Measurements from ENCODE around the gene NSMF. TPM values are rescaled to one million over a fixed set of nuclear protein-coding genes. Genes with fewer than 3 reads are reported as not detected.
"Not testable (repeated sequence)": the region's sequence is repeated elsewhere in the genome, so short reads cannot be mapped to it uniquely, and the experiment has no call there.

Gene NSMF
- total RNA-seq, 1 donor from 2014 or later, result 51.5 TPM

- intact Hi-C loops (cut with micrococcal nuclease), result no loop called here
Observed at GRCh38 chr9:137417161-137418021, 41.7 kb downstream of the NSMF start.

- intact Hi-C loops (cut with micrococcal nuclease), result no loop called here
Observed at GRCh38 chr9:137416563-137417151, 42.5 kb downstream of the NSMF start.

- intact Hi-C loops (cut with micrococcal nuclease), result no loop called here
Observed at GRCh38 chr9:137416006-137416562, 43.0 kb downstream of the NSMF start.

- intact Hi-C loops (cut with micrococcal nuclease), result no loop called here
Observed at GRCh38 chr9:137415451-137415850, 43.7 kb downstream of the NSMF start.

GRCh38 chr9:137412431-137412830 lies 46.7 kb downstream of the NSMF start:
- intact Hi-C loops (cut with micrococcal nuclease), result no loop called here

- intact Hi-C loops (cut with micrococcal nuclease), result no loop called here
Observed at GRCh38 chr9:137411645-137412380, 47.3 kb downstream of the NSMF start.

GRCh38 chr9:137411260-137411644 lies 47.9 kb downstream of the NSMF start:
- intact Hi-C loops (cut with micrococcal nuclease), result no loop called here

- intact Hi-C loops (cut with micrococcal nuclease), result no loop called here
Observed at GRCh38 chr9:137410891-137411249, 48.3 kb downstream of the NSMF start.

GRCh38 chr9:137410236-137410890 lies 48.8 kb downstream of the NSMF start:
- intact Hi-C loops (cut with micrococcal nuclease), result not testable (repeated sequence)

GRCh38 chr9:137409515-137409914 lies 49.6 kb downstream of the NSMF start:
- intact Hi-C loops (cut with micrococcal nuclease), result no loop called here

GRCh38 chr9:137408651-137409405 lies 50.3 kb downstream of the NSMF start:
- intact Hi-C loops (cut with micrococcal nuclease), result no loop called here

GRCh38 chr9:137407590-137408300 lies 51.4 kb downstream of the NSMF start:
- intact Hi-C loops (cut with micrococcal nuclease), result loop anchor here (2.0 kb wide), 1 partner anchor 113 kb away; no protein-coding TSS in a partner anchor

GRCh38 chr9:137406876-137407589 lies 52.1 kb downstream of the NSMF start:
- intact Hi-C loops (cut with micrococcal nuclease), result loop anchor here (2.0 kb wide), 1 partner anchor 112 kb away; no protein-coding TSS in a partner anchor

GRCh38 chr9:137406085-137406760 lies 52.9 kb downstream of the NSMF start:
- intact Hi-C loops (cut with micrococcal nuclease), result loop anchor here (2.0 kb wide), 1 partner anchor 111 kb away; no protein-coding TSS in a partner anchor

- intact Hi-C loops (cut with micrococcal nuclease), result loop anchor here (2.0 kb wide), 1 partner anchor 111 kb away; no protein-coding TSS in a partner anchor
Observed at GRCh38 chr9:137405677-137406081, 53.5 kb downstream of the NSMF start.

GRCh38 chr9:137404961-137405567 lies 54.1 kb downstream of the NSMF start:
- intact Hi-C loops (cut with micrococcal nuclease), result no loop called here

GRCh38 chr9:137403269-137403668 lies 55.9 kb downstream of the NSMF start:
- intact Hi-C loops (cut with micrococcal nuclease), result no loop called here

GRCh38 chr9:137402746-137403145 lies 56.4 kb downstream of the NSMF start:
- intact Hi-C loops (cut with micrococcal nuclease), result no loop called here

Data from T-helper 2 cell treated with Interferon-gamma antibody and Interleukin-4, amounts not matched to agents 100 ng/mL and 5 ng/mL, for 36 hours (primary cell).